ENCODE results near the gene PACRG.

Gene PACRG

GRCh38 chr6:163259689-163260088, 531.9 kb downstream of the PACRG start:
- no peak for DNase-seq

GRCh38 chr6:163260111-163260895, 532.5 kb downstream of the PACRG start:
- DNase-seq: no peak

GRCh38 chr6:163260911-163261310, 533.1 kb downstream of the PACRG start:
- no peak for DNase-seq

- DNase-seq: no peak
These were observed 533.6 kb downstream of the PACRG start for GRCh38 chr6:163261361-163261760.

DNA sequence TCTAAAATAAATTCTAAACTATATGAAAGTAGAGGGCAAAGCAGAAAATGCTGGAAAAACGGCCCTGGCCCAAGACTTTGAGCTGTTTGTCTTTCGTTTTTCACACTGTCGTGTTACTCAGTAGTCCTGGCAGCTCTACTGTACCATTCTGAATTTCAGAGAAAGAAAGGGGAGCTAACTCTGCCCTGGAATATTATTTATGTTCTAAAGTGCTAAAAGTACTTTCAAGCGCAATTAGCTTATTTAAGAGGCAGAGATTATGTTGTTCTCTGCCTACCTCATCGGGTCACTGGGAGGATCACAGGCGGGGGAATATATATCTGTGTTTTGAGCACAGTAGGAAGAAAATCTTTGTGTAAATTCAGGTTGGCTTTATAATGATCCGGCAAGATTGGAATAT, 534.3 kb downstream of the PACRG start:
- no peak for DNase-seq

GRCh38 chr6:163263196-163263595, 535.4 kb downstream of the PACRG start:
- no peak for DNase-seq

- DNase-seq: no peak
These were observed 536.4 kb downstream of the PACRG start for GRCh38 chr6:163263998-163264661.

- no peak for DNase-seq
These were observed 536.9 kb downstream of the PACRG start for GRCh38 chr6:163264662-163265035.

DNA sequence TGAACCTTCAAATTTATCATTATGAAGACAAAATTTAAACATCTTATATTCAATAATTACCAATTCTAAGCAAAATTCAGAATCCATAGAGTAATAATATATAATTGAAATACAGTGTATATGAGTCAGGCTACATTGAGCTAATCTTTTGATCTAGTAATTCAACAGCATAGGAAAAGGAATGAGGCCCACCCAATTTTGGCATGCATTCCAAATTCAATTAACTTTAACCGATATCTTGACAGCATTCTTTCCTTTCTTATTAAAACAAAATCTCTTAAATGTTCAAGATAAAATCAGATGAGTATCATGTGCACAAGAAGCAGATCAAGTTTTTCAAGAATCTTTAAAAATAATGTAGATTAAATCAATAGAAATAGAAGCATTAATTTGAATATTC, 553.9 kb downstream of the PACRG start:
- DNase-seq: no peak

DNA sequence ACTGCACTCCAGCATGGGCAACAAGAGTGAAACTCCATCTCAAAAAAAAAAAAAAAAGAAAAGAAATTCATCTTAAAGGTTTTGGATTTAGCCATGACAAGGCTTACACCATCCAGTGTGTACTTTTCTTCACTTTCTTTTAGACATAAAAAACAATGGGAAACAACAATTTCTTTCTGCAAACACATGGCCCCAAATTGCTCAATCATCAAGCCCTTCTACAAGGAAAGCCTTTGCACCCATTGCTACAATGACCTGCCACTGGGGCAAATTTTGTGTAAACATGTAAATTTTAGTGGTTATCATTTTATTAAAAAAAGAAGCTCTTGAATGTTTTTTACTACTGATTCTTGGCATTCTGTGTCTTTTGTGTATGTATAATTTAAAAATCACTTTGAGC, 554.9 kb downstream of the PACRG start:
- DNase-seq: no peak

- no peak for DNase-seq
These were observed 556.4 kb downstream of the PACRG start for GRCh38 chr6:163284151-163284550.

GRCh38 chr6:163285691-163286090, 557.9 kb downstream of the PACRG start:
- DNase-seq: no peak

DNA sequence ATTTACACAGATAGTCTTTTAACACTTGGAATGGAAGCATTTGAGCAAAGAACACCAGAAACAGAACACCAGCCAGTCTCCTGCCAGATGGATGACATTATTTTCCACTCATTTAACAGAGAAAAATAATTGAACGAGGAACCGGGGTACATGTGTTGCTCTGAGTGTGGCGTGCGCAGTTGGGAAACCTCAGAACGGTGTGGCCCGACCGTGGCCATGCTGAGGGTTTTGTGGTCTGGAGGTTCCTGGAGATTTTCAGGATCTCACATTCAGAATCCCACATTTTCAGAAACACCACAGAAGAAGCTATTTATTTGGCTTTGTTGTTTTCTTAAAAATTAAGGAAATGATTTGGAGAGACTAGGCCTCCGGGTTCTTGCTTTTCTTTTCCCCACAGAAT, 559.9 kb downstream of the PACRG start:
- no peak for DNase-seq

GRCh38 chr6:163288066-163288465, 560.3 kb downstream of the PACRG start:
- DNase-seq: no peak

DNA sequence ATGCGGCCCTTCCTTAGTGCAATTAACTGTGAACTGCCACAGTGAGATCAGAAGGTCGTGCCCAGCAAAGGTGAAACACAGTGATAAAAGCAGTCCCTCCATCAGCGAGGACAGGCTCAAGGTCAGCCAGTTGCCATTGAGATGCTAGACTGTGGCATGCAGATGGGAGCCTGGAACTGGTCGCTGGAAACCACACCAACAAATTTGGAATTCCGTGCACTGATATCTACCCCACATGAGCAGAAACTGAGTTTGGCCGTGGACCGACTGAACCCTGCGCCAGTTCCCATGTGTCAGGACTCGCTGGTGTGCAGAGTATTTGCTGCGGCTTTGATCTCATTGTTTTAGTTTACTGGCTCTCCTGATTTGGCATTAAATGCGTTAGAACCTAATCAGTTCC, 561.1 kb downstream of the PACRG start:
- DNase-seq: no peak

DNA sequence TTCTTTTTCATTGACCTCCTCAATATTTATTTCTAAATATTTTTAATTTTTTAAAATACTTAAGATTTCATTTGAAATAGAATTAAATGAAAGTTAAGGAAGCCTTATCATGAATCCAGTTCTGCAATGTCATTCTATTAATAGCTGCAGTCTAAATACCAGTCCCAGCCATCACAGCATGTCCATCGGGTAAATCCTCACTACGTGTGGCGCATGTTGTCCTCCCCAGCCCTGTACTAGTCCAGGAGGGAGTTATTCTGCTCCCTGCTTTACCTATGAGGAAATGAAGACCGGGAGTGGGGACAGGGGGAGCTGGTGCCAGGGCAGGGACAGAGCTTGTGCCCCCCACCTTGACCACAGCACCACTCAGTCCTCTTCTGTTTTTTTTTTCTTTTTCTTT, 561.7 kb downstream of the PACRG start:
- DNase-seq: no peak

DNA sequence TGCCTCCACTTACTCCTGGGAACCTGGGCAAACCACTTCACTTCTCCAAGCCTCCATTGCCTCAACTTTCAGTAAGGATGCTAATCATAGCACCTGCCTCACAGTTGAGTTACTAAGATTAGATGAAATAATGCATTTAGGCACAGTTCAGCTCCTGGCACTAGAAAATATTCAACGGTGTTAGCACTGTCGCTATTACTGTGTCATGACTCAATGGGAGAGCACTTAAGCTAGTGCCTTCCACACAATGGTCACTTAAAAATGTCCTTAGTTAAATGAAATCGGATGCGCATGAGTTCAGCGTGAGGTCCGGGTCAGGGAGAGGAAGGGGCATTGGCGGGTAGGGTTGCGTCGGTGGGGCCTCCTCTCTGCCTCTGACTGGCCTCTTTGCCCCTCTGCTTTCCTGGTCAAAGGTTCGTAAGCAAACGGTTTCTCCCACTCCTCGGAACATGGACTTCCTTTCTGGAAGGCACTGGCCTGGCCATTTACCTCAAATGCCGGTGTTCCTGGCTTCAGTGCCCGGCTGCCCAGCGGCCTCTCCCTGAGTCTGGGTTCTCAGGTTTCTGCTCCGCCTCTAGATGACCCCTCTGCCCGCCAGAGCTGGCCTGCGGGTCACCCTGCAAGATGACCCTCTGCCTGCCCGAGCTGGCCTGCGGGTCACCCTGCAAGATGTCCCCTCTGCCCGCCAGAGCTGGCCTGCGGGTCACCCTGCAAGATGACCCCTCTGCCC, 562.9 kb downstream of the PACRG start:
- DNase-seq: no peak

DNA sequence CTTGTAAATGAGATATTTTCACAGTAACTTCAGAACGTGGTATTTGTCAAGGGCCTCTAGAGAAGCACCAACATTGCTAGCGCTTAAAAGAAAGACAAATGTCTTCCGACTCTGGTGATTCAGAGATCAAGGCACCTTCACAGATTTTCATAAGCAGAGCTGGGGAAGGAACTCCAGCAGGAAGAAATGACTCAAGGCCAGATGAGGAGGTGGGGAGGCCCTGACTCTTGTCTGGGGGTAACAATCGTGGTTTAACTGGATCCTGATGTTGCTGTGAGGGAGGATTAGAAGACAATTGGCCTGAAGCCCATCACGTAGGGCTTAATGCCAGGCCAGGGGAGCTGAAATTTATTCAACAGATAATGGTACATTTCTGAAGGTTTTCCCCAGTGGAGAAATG, 563.8 kb downstream of the PACRG start:
- DNase-seq: no peak

- no peak for DNase-seq
These were observed 565.5 kb downstream of the PACRG start for GRCh38 chr6:163293286-163293685.

GRCh38 chr6:163294734-163295133, 567.0 kb downstream of the PACRG start:
- DNase-seq: no peak

- DNase-seq: no peak
These were observed 569.2 kb downstream of the PACRG start for GRCh38 chr6:163296835-163297519.

- no peak for DNase-seq
These were observed 570.5 kb downstream of the PACRG start for GRCh38 chr6:163298079-163298830.

DNA sequence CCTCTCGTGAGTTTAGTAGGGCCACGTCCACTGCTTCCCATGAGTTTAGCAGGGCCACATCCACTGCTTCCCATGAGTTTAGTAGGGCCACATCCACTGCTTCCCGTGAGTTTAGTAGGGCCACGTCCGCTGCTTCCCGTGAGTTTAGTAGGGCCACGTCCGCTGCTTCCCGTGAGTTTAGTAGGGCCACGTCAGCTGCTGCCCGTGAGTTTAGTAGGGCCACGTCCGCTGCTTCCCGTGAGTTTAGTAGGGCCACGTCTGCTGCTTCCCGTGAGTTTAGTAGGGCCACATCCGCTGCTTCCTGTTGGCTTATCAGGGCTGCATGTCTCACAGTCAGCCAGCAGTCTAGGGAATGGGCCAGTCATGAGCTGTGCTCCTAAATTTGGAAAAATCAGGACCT, 573.1 kb downstream of the PACRG start:
- no peak for DNase-seq
